Measurements from ENCODE around the gene ALAS1.

The ALAS1 gene

GRCh38 chr3:52218937-52219650 lies 21.1 kb downstream of the ALAS1 start:
- Histone ChIP-seq H3K27ac (ENCODE audit: low read depth, low read length) (no peak overlapping the region), H3K9ac (ENCODE audit: low read depth in 1 of 2, low read length in 2 of 2) (no peak overlapping the region), H3K9me3 (ENCODE audit: control insufficient read depth in 1 of 2, low read length in 2 of 2) (no peaks in the 10 kb centered on the region), H3K36me3 (ENCODE audit: control insufficient read depth in 1 of 2, insufficient read depth in 2 of 2, low read length in 2 of 2) (peaks cover 11 to 18% of the 10 kb centered on the region in 2 donors), H3K4me1 (ENCODE audit: control insufficient read depth in 1 of 2, insufficient read depth in 2 of 2, low read length in 2 of 2) (peaks cover 36 to 56% of the 10 kb centered on the region in 2 donors), H3K27me3 (ENCODE audit: control insufficient read depth in 1 of 2, insufficient read depth in 2 of 2, low read length in 2 of 2) (no peaks in the 10 kb centered on the region), H3K4me3 (ENCODE audit: low read depth in 1 of 2, low read length in 2 of 2) (no peak overlapping the region)

GRCh38 chr3:52220380-52221026 lies 22.5 kb downstream of the ALAS1 start:
- Histone ChIP-seq H3K36me3 (ENCODE audit: control insufficient read depth in 1 of 2, insufficient read depth in 2 of 2, low read length in 2 of 2) (peaks cover 0 to 4% of the 10 kb centered on the region in 2 donors), H3K27me3 (ENCODE audit: control insufficient read depth in 1 of 2, insufficient read depth in 2 of 2, low read length in 2 of 2) (no peaks in the 10 kb centered on the region), H3K9ac (ENCODE audit: low read depth in 1 of 2, low read length in 2 of 2) (no peak overlapping the region), H3K9me3 (ENCODE audit: control insufficient read depth in 1 of 2, low read length in 2 of 2) (no peaks in the 10 kb centered on the region), H3K27ac (ENCODE audit: low read depth, low read length) (no peak overlapping the region), H3K4me1 (ENCODE audit: control insufficient read depth in 1 of 2, insufficient read depth in 2 of 2, low read length in 2 of 2) (peaks cover 38 to 56% of the 10 kb centered on the region in 2 donors), H3K4me3 (ENCODE audit: low read depth in 1 of 2, low read length in 2 of 2) (no peak overlapping the region)

GRCh38 chr3:52221141-52221562 lies 23.2 kb downstream of the ALAS1 start:
- Histone ChIP-seq H3K9ac (ENCODE audit: low read depth in 1 of 2, low read length in 2 of 2) (no peak overlapping the region), H3K27ac (ENCODE audit: low read depth, low read length) (no peak overlapping the region), H3K4me1 (ENCODE audit: control insufficient read depth in 1 of 2, insufficient read depth in 2 of 2, low read length in 2 of 2) (peaks cover 43 to 56% of the 10 kb centered on the region in 2 donors), H3K27me3 (ENCODE audit: control insufficient read depth in 1 of 2, insufficient read depth in 2 of 2, low read length in 2 of 2) (no peaks in the 10 kb centered on the region), H3K36me3 (ENCODE audit: control insufficient read depth in 1 of 2, insufficient read depth in 2 of 2, low read length in 2 of 2) (no peaks in the 10 kb centered on the region), H3K4me3 (ENCODE audit: low read depth in 1 of 2, low read length in 2 of 2) (no peak overlapping the region), H3K9me3 (ENCODE audit: control insufficient read depth in 1 of 2, low read length in 2 of 2) (no peaks in the 10 kb centered on the region)

- Histone ChIP-seq H3K9ac (ENCODE audit: low read depth in 1 of 2, low read length in 2 of 2) (no peak overlapping the region), H3K36me3 (ENCODE audit: control insufficient read depth in 1 of 2, insufficient read depth in 2 of 2, low read length in 2 of 2) (no peaks in the 10 kb centered on the region), H3K27me3 (ENCODE audit: control insufficient read depth in 1 of 2, insufficient read depth in 2 of 2, low read length in 2 of 2) (no peaks in the 10 kb centered on the region), H3K4me3 (ENCODE audit: low read depth in 1 of 2, low read length in 2 of 2) (no peak overlapping the region), H3K27ac (ENCODE audit: low read depth, low read length) (no peak overlapping the region), H3K4me1 (ENCODE audit: control insufficient read depth in 1 of 2, insufficient read depth in 2 of 2, low read length in 2 of 2) (peaks cover 37 to 55% of the 10 kb centered on the region in 2 donors), H3K9me3 (ENCODE audit: control insufficient read depth in 1 of 2, low read length in 2 of 2) (no peaks in the 10 kb centered on the region)
Measured at GRCh38 chr3:52221563-52222318, 23.8 kb downstream of the ALAS1 start.

GRCh38 chr3:52222319-52223221 lies 24.6 kb downstream of the ALAS1 start:
- Histone ChIP-seq H3K4me1 (ENCODE audit: control insufficient read depth in 1 of 2, insufficient read depth in 2 of 2, low read length in 2 of 2) (peaks cover 29 to 47% of the 10 kb centered on the region in 2 donors), H3K27me3 (ENCODE audit: control insufficient read depth in 1 of 2, insufficient read depth in 2 of 2, low read length in 2 of 2) (no peaks in the 10 kb centered on the region), H3K9ac (ENCODE audit: low read depth in 1 of 2, low read length in 2 of 2) (no peak overlapping the region), H3K36me3 (ENCODE audit: control insufficient read depth in 1 of 2, insufficient read depth in 2 of 2, low read length in 2 of 2) (no peaks in the 10 kb centered on the region), H3K4me3 (ENCODE audit: low read depth in 1 of 2, low read length in 2 of 2) (no peak overlapping the region), H3K27ac (ENCODE audit: low read depth, low read length) (no peak overlapping the region), H3K9me3 (ENCODE audit: control insufficient read depth in 1 of 2, low read length in 2 of 2) (no peaks in the 10 kb centered on the region)

- Histone ChIP-seq H3K9me3 (ENCODE audit: control insufficient read depth in 1 of 2, low read length in 2 of 2) (no peaks in the 10 kb centered on the region), H3K36me3 (ENCODE audit: control insufficient read depth in 1 of 2, insufficient read depth in 2 of 2, low read length in 2 of 2) (peaks cover 2 to 7% of the 10 kb centered on the region in 2 donors), H3K4me1 (ENCODE audit: control insufficient read depth in 1 of 2, insufficient read depth in 2 of 2, low read length in 2 of 2) (peaks cover 18 to 35% of the 10 kb centered on the region in 2 donors), H3K27ac (ENCODE audit: low read depth, low read length) (no peak overlapping the region), H3K9ac (ENCODE audit: low read depth in 1 of 2, low read length in 2 of 2) (no peak overlapping the region), H3K27me3 (ENCODE audit: control insufficient read depth in 1 of 2, insufficient read depth in 2 of 2, low read length in 2 of 2) (no peaks in the 10 kb centered on the region), H3K4me3 (ENCODE audit: low read depth in 1 of 2, low read length in 2 of 2) (no peak overlapping the region)
Measured at GRCh38 chr3:52223449-52224408, 25.8 kb downstream of the ALAS1 start.

GRCh38 chr3:52225452-52226228 lies 27.7 kb downstream of the ALAS1 start, which contains the start of gene TLR9:
TLR9 (minus strand) TSS chr3:52225645; CDS start chr3:52225529, 116 bp downstream.
- peaks cover 17 to 21% of the 10 kb centered on the region in 2 donors for H3K36me3 ChIP-seq (ENCODE audit: control insufficient read depth in 1 of 2, insufficient read depth in 2 of 2, low read length in 2 of 2)
- no peaks in the 10 kb centered on the region for H3K27me3 ChIP-seq (ENCODE audit: control insufficient read depth in 1 of 2, insufficient read depth in 2 of 2, low read length in 2 of 2)
- H3K27ac ChIP-seq (ENCODE audit: low read depth, low read length) = no peak within 1 kb of the TSS
- H3K9me3 ChIP-seq (ENCODE audit: control insufficient read depth in 1 of 2, low read length in 2 of 2) = no peaks in the 10 kb centered on the region
- H3K9ac ChIP-seq (ENCODE audit: low read depth in 1 of 2, low read length in 2 of 2) = no peak within 1 kb of the TSS
- peak within 1 kb of the TSS in 1 of 2 donors; percentile 5 for H3K4me3 ChIP-seq (ENCODE audit: low read depth in 1 of 2, low read length in 2 of 2)
- peaks cover 9 to 24% of the 10 kb centered on the region in 2 donors for H3K4me1 ChIP-seq (ENCODE audit: control insufficient read depth in 1 of 2, insufficient read depth in 2 of 2, low read length in 2 of 2)

- H3K36me3 ChIP-seq (ENCODE audit: control insufficient read depth in 1 of 2, insufficient read depth in 2 of 2, low read length in 2 of 2) = peaks cover 24 to 28% of the 10 kb centered on the region in 2 donors
- H3K4me3 ChIP-seq (ENCODE audit: low read depth in 1 of 2, low read length in 2 of 2) = no peak overlapping the region
- no peaks in the 10 kb centered on the region for H3K27me3 ChIP-seq (ENCODE audit: control insufficient read depth in 1 of 2, insufficient read depth in 2 of 2, low read length in 2 of 2)
Measured at GRCh38 chr3:52226229-52226817, 28.4 kb downstream of the ALAS1 start.

More at GRCh38 chr3:52226229-52226817, 28.4 kb downstream of the ALAS1 start:
- Histone ChIP-seq H3K27ac (ENCODE audit: low read depth, low read length) (no peak overlapping the region), H3K9ac (ENCODE audit: low read depth in 1 of 2, low read length in 2 of 2) (no peak overlapping the region), H3K9me3 (ENCODE audit: control insufficient read depth in 1 of 2, low read length in 2 of 2) (no peaks in the 10 kb centered on the region), H3K4me1 (ENCODE audit: control insufficient read depth in 1 of 2, insufficient read depth in 2 of 2, low read length in 2 of 2) (peaks cover 6 to 17% of the 10 kb centered on the region in 2 donors)

All from duodenal mucosa (tissue), 2 donors.